ENCODE results near the gene SH3BGRL.

DNA sequence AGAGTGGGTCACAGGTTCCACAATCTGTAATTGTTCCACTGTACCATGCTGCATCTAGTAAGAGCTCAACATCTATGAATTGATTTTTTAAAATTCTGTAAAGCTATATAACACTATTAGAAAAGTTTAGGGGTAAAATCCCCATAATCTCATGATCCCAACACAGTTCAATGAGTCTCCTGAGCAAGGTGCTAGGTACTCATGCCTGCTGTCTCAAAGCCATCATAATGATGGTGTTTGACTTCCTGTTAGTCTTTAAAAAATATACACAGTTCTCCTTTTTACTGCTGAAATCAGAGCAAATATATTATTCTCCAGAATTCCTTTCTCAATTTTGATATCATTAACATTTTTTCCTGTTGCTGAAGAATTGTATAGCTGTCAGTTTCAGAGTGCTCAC lies 55.9 kb downstream of the SH3BGRL start:
- TF ChIP-seq POLR2A (IDR thresholded peaks at IDR 0.05; ENCODE audit: extremely low read depth, insufficient read length) (no peak), MYC (IDR thresholded peaks at IDR 0.05; ENCODE audit: low read depth, low read length) (no peak)
